GM18519 (cell line): ENCODE results near the gene LETMD1.
"Not testable (repeated sequence)": the region's sequence is repeated elsewhere in the genome, so short reads cannot be mapped to it uniquely, and the experiment has no call there.

ENCODE experiments used
- ATAC-seq: cut with Tn5 transposase; IDR thresholded peaks from one replicate; pipeline ENCODE4 v1.9.1; 2021; ENCODE audit warnings: mild to moderate bottlenecking, moderate library complexity; ENCODE audit not compliant: unreplicated experiment, low FRiP score

The LETMD1 gene

GRCh38 chr12:51076236-51076930 is 28.3 kb downstream of the LETMD1 start:
- ATAC-seq: no peak

GRCh38 chr12:51077930-51078329 is 29.8 kb downstream of the LETMD1 start:
- no peak for ATAC-seq

- not testable (repeated sequence) for ATAC-seq
Measured at GRCh38 chr12:51078346-51078745, 30.2 kb downstream of the LETMD1 start.

- not testable (repeated sequence) for ATAC-seq
Measured at GRCh38 chr12:51078866-51079265, 30.7 kb downstream of the LETMD1 start.

DNA sequence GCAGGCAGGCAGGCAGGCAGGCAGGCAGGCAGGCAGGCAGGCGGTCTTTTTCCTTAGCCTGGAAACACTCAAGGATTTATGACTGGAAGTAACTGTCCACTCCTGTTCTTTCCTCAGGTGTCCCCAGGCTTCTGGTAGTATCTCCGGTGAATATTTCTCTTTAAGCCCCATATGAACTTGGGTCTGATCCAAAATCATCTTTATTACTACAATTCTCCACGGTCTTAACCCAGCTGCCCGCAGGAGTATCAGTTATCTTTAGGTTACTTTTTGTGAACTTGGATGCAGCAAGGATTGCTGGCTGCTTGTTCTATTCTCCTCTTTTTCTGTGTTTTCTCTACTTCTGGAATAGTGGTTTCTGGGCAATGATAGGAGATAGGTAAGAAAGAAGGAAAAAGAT is 32.0 kb downstream of the LETMD1 start:
- no peak for ATAC-seq

DNA sequence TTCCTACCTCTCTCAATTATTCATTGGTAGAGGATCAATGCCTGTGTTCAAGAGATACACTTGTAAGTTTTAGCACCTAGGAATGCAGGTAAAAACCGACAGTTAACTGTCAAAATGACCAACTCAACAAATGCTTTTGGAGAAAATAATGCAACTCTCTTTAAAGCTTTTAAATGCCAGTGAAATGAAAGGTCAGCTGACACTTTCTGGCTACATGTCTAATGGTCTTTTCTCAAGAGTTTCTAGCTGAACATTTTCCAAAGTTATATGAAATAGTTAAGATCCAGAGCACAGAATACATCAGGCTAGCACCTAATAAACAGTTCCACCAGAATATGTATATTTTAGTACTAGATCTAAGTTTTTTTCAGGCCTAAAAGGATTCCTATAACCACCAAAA is 33.3 kb downstream of the LETMD1 start:
- no peak for ATAC-seq

DNA sequence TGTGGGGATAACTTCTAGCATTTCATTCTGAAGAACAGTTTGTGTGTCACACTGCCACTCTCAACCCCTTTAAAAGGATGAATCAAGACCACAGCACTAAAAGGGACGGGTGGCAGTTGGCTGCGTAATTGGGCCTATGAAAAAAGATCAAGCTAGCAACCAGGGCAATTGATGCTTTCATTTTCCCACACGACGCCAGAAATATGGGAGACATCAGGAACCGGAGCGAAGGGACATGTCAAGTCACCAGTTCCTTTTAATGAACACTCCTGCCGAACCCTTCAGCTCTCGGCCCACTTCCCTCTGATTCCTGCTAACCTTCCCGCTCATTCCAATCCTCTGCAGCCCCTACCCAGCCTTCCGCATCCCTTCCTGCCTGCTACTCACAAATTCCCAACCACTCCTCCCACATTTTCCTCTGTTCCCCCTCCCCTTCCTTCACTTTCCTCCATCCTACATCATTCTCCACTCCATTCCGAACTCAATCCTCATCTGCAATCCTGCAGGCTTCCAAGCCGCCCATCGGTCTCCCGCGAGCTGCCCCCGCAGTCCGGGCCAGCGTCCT is 34.5 kb downstream of the LETMD1 start:
- no peak for ATAC-seq

DNA sequence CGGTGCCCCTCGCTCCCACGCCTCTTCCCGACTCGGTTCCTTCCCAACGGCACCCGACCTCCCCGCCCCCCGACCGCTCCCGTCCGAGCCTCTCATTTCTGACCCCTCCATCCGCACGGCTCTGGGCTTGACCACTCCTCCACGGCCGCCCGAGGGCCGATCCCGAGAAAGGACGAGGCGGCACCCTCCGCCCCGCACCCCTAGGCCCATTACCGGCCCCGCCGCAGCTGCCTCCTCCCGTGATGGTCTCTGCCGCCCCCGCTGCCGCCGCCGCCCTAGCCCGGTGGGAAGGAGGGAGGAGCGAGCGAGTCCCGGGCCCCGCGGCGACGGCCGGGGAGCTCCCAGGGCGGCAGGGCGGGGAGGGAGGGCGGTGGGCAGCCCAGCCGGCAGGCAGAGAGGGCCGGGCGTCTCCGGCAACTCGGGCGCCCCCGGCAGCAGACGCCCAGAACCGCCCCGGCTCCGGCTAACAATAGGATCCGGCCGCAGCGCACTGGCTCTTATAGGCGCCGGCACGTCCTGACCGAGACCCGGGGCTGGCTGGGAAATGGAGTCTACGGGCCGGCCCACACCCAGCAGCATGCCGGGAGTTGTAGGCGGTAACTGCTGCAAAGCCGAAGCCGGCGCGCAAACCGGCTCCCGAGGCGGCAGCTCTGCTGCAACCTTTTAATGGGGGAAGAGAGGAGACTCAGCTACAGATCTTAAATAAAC is 35.2 kb downstream of the LETMD1 start, which contains the start of gene CSRNP2:
Gene CSRNP2, minus strand, starts transcription at position 471 of the 708 bp plus-strand sequence. CDS start 7,035 bp downstream, outside the sequence.
- ATAC-seq: peak; percentile 88

- no peak for ATAC-seq
Measured at GRCh38 chr12:51085757-51086156, 37.6 kb downstream of the LETMD1 start.

DNA sequence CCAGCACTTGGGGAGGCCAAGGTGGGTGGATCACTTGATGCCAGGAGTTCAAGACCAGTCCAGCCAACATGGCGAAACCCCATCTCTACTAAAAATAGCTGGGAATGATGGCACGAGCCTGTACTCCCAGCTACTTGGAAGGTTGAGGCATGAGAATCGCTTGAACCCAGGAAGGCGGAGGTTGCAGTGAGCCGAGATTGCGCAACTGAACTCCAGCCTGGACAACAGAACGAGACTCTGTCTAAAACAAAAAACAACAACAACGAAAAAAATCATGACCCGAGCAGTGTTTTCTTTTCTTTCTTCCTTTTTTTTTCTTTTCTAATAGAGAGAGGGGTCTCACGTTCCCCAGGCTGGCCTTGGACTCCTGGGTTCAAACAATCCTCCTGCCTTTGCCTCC is 38.8 kb downstream of the LETMD1 start:
- ATAC-seq: no peak

DNA sequence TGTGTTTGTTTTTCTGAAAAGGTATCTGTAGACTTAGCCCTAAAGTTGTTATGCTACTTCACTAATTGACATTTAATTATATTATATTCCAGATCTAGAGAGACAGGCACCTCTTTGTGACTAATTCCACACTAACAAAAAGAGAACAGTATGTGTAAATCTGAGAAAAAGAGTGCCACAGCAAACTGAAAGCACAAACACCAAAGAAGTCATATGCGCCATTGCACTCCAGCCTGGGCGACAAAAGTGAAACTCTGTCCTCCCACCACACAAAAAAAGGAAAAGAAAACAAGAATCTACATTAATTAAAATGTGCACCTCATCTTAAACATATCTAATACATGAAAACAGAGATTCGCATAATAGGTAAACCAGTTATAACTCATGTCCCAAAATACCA is 39.7 kb downstream of the LETMD1 start:
- peak; percentile 37 for ATAC-seq

- ATAC-seq: no peak
Measured at GRCh38 chr12:51090705-51091229, 42.6 kb downstream of the LETMD1 start.

GRCh38 chr12:51098611-51099010 is 50.5 kb downstream of the LETMD1 start:
- ATAC-seq: no peak

DNA sequence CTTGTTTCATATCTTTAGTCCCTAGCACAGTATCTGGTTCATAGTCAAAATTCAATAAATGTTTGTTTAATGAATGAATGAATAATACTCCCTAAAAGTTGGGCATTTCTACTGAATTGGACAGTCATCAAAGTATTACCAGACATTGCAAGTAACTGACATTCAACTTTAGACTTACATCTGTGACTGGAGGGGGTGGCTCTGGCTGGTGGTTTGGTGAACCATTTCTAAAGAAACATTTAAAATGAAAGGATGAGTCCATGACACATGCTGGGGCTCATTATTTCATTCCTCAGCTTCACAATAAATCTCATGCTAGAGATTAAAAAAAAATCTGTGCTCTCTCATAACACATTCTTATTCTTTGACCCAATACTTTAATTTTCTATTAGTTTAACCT is 55.9 kb downstream of the LETMD1 start:
- no peak for ATAC-seq

DNA sequence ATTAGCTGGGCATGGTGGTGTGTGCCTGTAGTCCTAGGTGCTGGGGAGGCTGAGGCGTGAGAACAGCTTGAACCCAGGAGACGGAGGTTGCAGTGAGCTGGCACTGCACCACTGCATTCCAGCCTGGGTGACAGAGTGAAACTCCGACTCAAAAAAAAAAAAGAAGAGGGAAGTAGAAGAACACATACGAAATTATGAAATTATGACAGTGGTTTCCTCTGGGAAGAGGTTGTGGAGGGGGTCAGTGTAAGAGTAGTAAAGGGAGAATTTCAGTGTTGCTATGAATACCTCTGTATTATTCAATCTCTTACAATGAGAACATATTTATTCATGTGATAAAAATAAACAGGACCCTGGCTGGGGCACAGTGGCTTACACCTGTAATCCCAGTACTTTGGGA is 60.0 kb downstream of the LETMD1 start:
- ATAC-seq: no peak
